ENCODE measurements around the gene ASCL3. TPM values are rescaled to one million over a fixed set of nuclear protein-coding genes. Genes with fewer than 3 reads are reported as not detected.

Gene ASCL3
- total and polyA plus RNA-seq, 2 of the 8 experiments (the other 6 are each of a cell fraction or from before 2014, with no cell fraction given), result not detected

GRCh38 chr11:8962841-8963240 lies 20.0 kb upstream of the ASCL3 start:
- H3K36me3 ChIP-seq (ENCODE audit: control insufficient read depth in 2 of 4, insufficient read depth in 4 of 4, low read length in 3 of 4), result no peaks in the 10 kb centered on the region
- peaks cover 12% of the 10 kb centered on the region for H3K23me2 ChIP-seq (ENCODE audit: low read depth, low read length)
- H3K18ac ChIP-seq (ENCODE audit: extremely low read depth, low read length), result no peak overlapping the region
- H3K9ac ChIP-seq (replicated peaks in 1 of 4; ENCODE audit: extremely low read depth in 1 of 4, low read depth in 3 of 4, low read length in 3 of 4), result no peak overlapping the region
- no peaks in the 10 kb centered on the region for H3K27me3 ChIP-seq (replicated peaks in 1 of 4; ENCODE audit: control insufficient read depth in 3 of 4, extremely low read depth in 1 of 4, insufficient read depth in 3 of 4, low read length in 3 of 4)
- no peak overlapping the region for H3K14ac ChIP-seq (ENCODE audit: insufficient read length)
- peaks cover 3% of the 10 kb centered on the region; the same call in 1 of the 2 replicates for H3K79me1 ChIP-seq (ENCODE audit: low read depth, low read length)
- no peak overlapping the region for H3K4me3 ChIP-seq (ENCODE audit: extremely low read depth in 1 of 4, insufficient read depth in 2 of 4, low read depth in 3 of 4, low read length in 4 of 4)
- H2BK12ac ChIP-seq (ENCODE audit: low read depth, low read length), result no peak overlapping the region
- CTCF ChIA-PET (ENCODE audit: partially characterized antibody), result interaction anchor here (0.6 to 2.3 kb wide), 5 partner anchors 30 to 699 kb away, joined by 3 to 11 read pairs (median 5); partner anchors contain the start of genes C11orf16 and LMO1
- TF ChIP-seq BRCA1 (IDR thresholded peaks at IDR 0.05; ENCODE audit: low read depth, low read length), result no peak
- no peak for TF ChIP-seq SIN3A (conservative IDR thresholded peaks at IDR 0.05 in 1 of 2, IDR thresholded peaks at IDR 0.05 in 1 of 2; ENCODE audit: low read depth in 1 of 2, low read length in 2 of 2)
- TF ChIP-seq JUN (IDR thresholded peaks at IDR 0.05; ENCODE audit: low read depth, low read length), result no peak
- TF ChIP-seq BACH1 (IDR thresholded peaks at IDR 0.05; ENCODE audit: low read length), result no peak
- TF ChIP-seq JUND (IDR thresholded peaks at IDR 0.05; ENCODE audit: low read length), result no peak
- no peak for TF ChIP-seq KDM4A (IDR thresholded peaks at IDR 0.05; ENCODE audit: low read depth, low read length, severe bottlenecking)
- no peak for TF ChIP-seq TBP (IDR thresholded peaks at IDR 0.05; ENCODE audit: low read depth, low read length)
- TF ChIP-seq POLR2A (IDR thresholded peaks at IDR 0.05; ENCODE audit: control extremely low read depth in 1 of 2, low read depth in 2 of 2, low read length in 2 of 2), result no peak
- peak overlapping the region in 1 of 2 experiments; percentile 62; a peak in 1 of 4 replicates for H3K4me2 ChIP-seq (ENCODE audit: insufficient read depth in 1 of 2, low read depth in 2 of 2, low read length in 2 of 2)
- H3K23ac ChIP-seq (ENCODE audit: insufficient read length), result no peak overlapping the region
- POLR2A ChIA-PET (ENCODE audit: partially characterized antibody), result interaction anchor here (0.9 kb wide), 1 partner anchor 281 kb away, joined by 3 read pairs; the partner anchor contains the start of gene TRIM66
- H3K9me3 ChIP-seq (ENCODE audit: insufficient read depth in 2 of 2, low read depth in 1 of 2, low read length in 1 of 2), result no peaks in the 10 kb centered on the region
- H2BK120ac ChIP-seq (replicated peaks; ENCODE audit: low read depth, low read length), result no peak overlapping the region
- DNase-seq (ENCODE audit: low read depth in 1 of 2, low spot score in 2 of 2), result no peak
- no peak overlapping the region for H3K27ac ChIP-seq (ENCODE audit: low read depth, low read length)
- no peak overlapping the region for H2BK5ac ChIP-seq (ENCODE audit: low read depth, low read length)
- H4K20me1 ChIP-seq (replicated peaks in 1 of 2; ENCODE audit: control insufficient read depth in 1 of 2, insufficient read depth in 2 of 2, low read length in 2 of 2), result no peaks in the 10 kb centered on the region
- H3K4ac ChIP-seq (replicated peaks; ENCODE audit: insufficient read length, low read depth, low read length), result no peak overlapping the region
- H2BK15ac ChIP-seq (ENCODE audit: low read length), result no peak overlapping the region
- peaks cover 0 to 3% of the 10 kb centered on the region in 2 experiments; a peak in 1 of 4 replicates for H3K79me2 ChIP-seq (ENCODE audit: control insufficient read depth in 1 of 2, insufficient read depth in 2 of 2, low read length in 2 of 2)
- H2BK20ac ChIP-seq (ENCODE audit: low read length), result no peak overlapping the region
- no peak for FAIRE-seq
- no peak overlapping the region for H4K5ac ChIP-seq (ENCODE audit: insufficient read length, low read depth, low read length)
- H2AFZ ChIP-seq (ENCODE audit: low read length), result no peak overlapping the region
- H2AK5ac ChIP-seq (ENCODE audit: low read depth, low read length), result no peak overlapping the region
- no peak overlapping the region for H3K56ac ChIP-seq (replicated peaks; ENCODE audit: insufficient read length, low read depth, low read length)
- H4K8ac ChIP-seq (ENCODE audit: extremely low read depth, insufficient read depth, low read length), result no peak overlapping the region
- H4K91ac ChIP-seq (replicated peaks; ENCODE audit: insufficient read length, low read length), result no peak overlapping the region
- peaks cover 0 to 4% (median 2%) of the 10 kb centered on the region in 4 experiments; a peak in 3 of 7 replicates for H3K4me1 ChIP-seq (replicated peaks in 1 of 4; ENCODE audit: control insufficient read depth in 3 of 4, insufficient read depth in 4 of 4, low read length in 3 of 4)
- WGBS, 2 experiments (ENCODE audit: extremely low coverage in 1 of 2, insufficient coverage in 1 of 2, insufficient read length in 1 of 2, insufficient replicate concordance in 2 of 2, low coverage in 1 of 2, low lambda C conversion rate in 2 of 2, missing lambda C conversion rate in 1 of 2), result 70% methylated on average over 2 of the region's 2 CpGs; no CpG with 5 or more reads in 1 of the 2 experiments

Measured in H1 (cell line).